K562 (cell line): ENCODE data around the gene BCAS2. TPM values are rescaled to one million over a fixed set of nuclear protein-coding genes. Genes with fewer than 3 reads are reported as not detected.

Experiments
- ATAC-seq: fragments of 200-7000 bp; cut with Tn5 transposase; 3 replicates; pipeline ENCODE4 v1.9.1; 2020; ENCODE audit warnings: moderate library complexity
- BruUV-seq: library from RNA; stranded (reverse); fragments of 400-500 nt; replicated peaks from 2 replicates; lab custom pipeline; 2021; lab: Mats Ljungman, UMichigan
- CTCF ChIA-PET: fragments of 300-600 bp; formaldehyde crosslinking; extraction: SDS; loops from one replicate; lab custom pipeline; 2021; ENCODE audit warnings: low intra/inter-chr PET ratio; lab: Yijun Ruan, JAX
- POLR2A ChIA-PET: fragments of 300-600, 350-650 bp; sonication (Branson Sonifier 250); formaldehyde crosslinking; extraction: SDS; loops from one replicate; lab custom pipeline; 2021; ENCODE audit warnings: antibody characterized with exemption, inconsistent platforms; lab: Yijun Ruan, JAX
- DNase-seq, 4 experiments: peaks; one replicate each; pipeline versions ENCODE4 v3.0.0 to v3.0.0-alpha.2; 2011 to 2018; ENCODE audit warnings: low spot score in 3 of 4, mixed read lengths in 3 of 4; ENCODE audit errors: extremely low read depth in 1 of 4
- FAIRE-seq: peaks from 2 replicates; lab custom pipeline; 2011; peaks lifted over from hg19 to GRCh38; lab: Jason Lieb, UNC
- H2AFZ ChIP-seq: 2 replicates; pipeline ENCODE4 v1.6.0; 2011; ENCODE audit warnings: low read depth, low read length, control low read depth, inconsistent platforms
- H3K27ac ChIP-seq: fragments of 200-600 bp; 3 replicates; pipeline ENCODE4 v1.8.0; 2011; ENCODE audit warnings: low read depth, mild to moderate bottlenecking, control low read depth, inconsistent platforms, low read length, moderate library complexity, mixed read lengths; ENCODE audit errors: extremely low read depth
- H3K27me3 ChIP-seq, 2 experiments: fragments of 300-600 bp in 1 of 2; 2 replicates in 1 of 2; 3 replicates in 1 of 2; pipeline versions ENCODE4 v1.6.0 to v1.8.0; 2011; ENCODE audit warnings: inconsistent platforms in 2 of 2, low read length in 2 of 2, mild to moderate bottlenecking in 1 of 2, mixed read lengths in 1 of 2, moderate library complexity in 1 of 2; ENCODE audit not compliant: control insufficient read depth in 2 of 2, insufficient read depth in 2 of 2
- H3K36me3 ChIP-seq: fragments of 300-600 bp; 3 replicates; pipeline ENCODE4 v1.8.0; 2011; ENCODE audit warnings: mild to moderate bottlenecking, low read length, inconsistent platforms; ENCODE audit not compliant: control insufficient read depth, insufficient read depth
- H3K4me1 ChIP-seq, 2 experiments: fragments of 200-600 bp in 1 of 2; replicated peaks in 1 of 2; 2 replicates in 1 of 2; 3 replicates in 1 of 2; pipeline versions ENCODE4 v1.5.1 to v1.8.0; 2011; ENCODE audit warnings: inconsistent platforms in 2 of 2, low read length in 2 of 2, mild to moderate bottlenecking in 1 of 2, mixed read lengths in 1 of 2, moderate library complexity in 1 of 2; ENCODE audit not compliant: control insufficient read depth in 2 of 2, insufficient read depth in 2 of 2
- H3K4me2 ChIP-seq: 2 replicates; pipeline ENCODE4 v1.6.1; 2011; ENCODE audit warnings: low read length, control low read depth, inconsistent platforms, mixed read lengths; ENCODE audit not compliant: insufficient read depth
- H3K4me3 ChIP-seq: fragments of 200-600 bp; sonication (generic), shearing (Covaris generic); 2 replicates; pipeline ENCODE4 v1.5.1; 2016; ENCODE audit warnings: control low read depth, inconsistent platforms
- H3K79me2 ChIP-seq: fragments of 200-600 bp; 3 replicates; pipeline ENCODE4 v1.8.0; 2011; ENCODE audit warnings: low read length, inconsistent platforms; ENCODE audit not compliant: control insufficient read depth, insufficient read depth
- H3K9ac ChIP-seq, 2 experiments: 2 replicates each; pipeline versions ENCODE4 v1.6.0 to v1.6.1; 2011; ENCODE audit warnings: low read depth in 2 of 2, low read length in 2 of 2, control low read depth in 1 of 2, inconsistent platforms in 1 of 2, mild to moderate bottlenecking in 1 of 2, mixed read lengths in 1 of 2; ENCODE audit not compliant: insufficient read depth in 1 of 2
- H3K9me1 ChIP-seq: one replicate; pipeline ENCODE4 v1.6.0; 2011; ENCODE audit warnings: inconsistent platforms, mild to moderate bottlenecking, low read length, moderate library complexity; ENCODE audit not compliant: control insufficient read depth, insufficient read depth
- H3K9me3 ChIP-seq: replicated peaks from 2 replicates; pipeline ENCODE4 v1.5.1; 2011; ENCODE audit warnings: low read depth, low read length, inconsistent platforms; ENCODE audit not compliant: control insufficient read depth, insufficient read depth
- H4K20me1 ChIP-seq: replicated peaks from 2 replicates; pipeline ENCODE4 v1.6.1; 2011; ENCODE audit warnings: low read length, inconsistent platforms, mixed read lengths; ENCODE audit not compliant: control insufficient read depth, insufficient read depth
- CTCF ChIP-seq, 3 experiments: IDR thresholded peaks in 2 of 3; conservative IDR thresholded peaks in 1 of 3; 2 replicates each; pipeline ENCODE4 v1.5.1; 2011 to 2012; ENCODE audit warnings: low read length in 3 of 3, mild to moderate bottlenecking in 3 of 3, control low read depth in 2 of 3, improper control_type of control experiment in 1 of 3, inconsistent platforms in 1 of 3, low read depth in 1 of 3, mixed read lengths in 1 of 3, moderate library complexity in 1 of 3; ENCODE audit not compliant: insufficient read depth in 2 of 3
- DNMT1 ChIP-seq: fragments of 450-650 bp; IDR thresholded peaks from 2 replicates; pipeline ENCODE4 v1.6.1; 2016; ENCODE audit warnings: antibody characterized with exemption, mild to moderate bottlenecking
- E2F1 ChIP-seq: sonication (generic); formaldehyde crosslinking; IDR thresholded peaks from 2 replicates; pipeline ENCODE4 v1.8.1; 2023; ENCODE audit warnings: mild to moderate bottlenecking, missing genetic modification reagents, moderate library complexity
- FIP1L1 ChIP-seq: fragments of 200-400 bp; formaldehyde crosslinking; IDR thresholded peaks from 2 replicates; pipeline ENCODE4 v1.6.1; 2018; ENCODE audit warnings: mild to moderate bottlenecking, low read depth, low read length; ENCODE audit not compliant: poor library complexity, severe bottlenecking
- L3MBTL2 ChIP-seq: fragments of 450-650 bp; IDR thresholded peaks from 2 replicates; pipeline ENCODE4 v1.6.1; 2016; ENCODE audit warnings: mild to moderate bottlenecking, moderate library complexity
- NR2C1 ChIP-seq, 2 experiments: fragments of 450-650 bp; IDR thresholded peaks; 2 replicates each; pipeline ENCODE4 v1.6.1; 2017; ENCODE audit warnings: mild to moderate bottlenecking in 2 of 2, antibody characterized with exemption in 1 of 2, inconsistent platforms in 1 of 2, missing compliant biosample characterization in 1 of 2, missing genetic modification characterization in 1 of 2
- NUFIP1 ChIP-seq: fragments of 450-650 bp; IDR thresholded peaks from 2 replicates; pipeline ENCODE4 v1.6.1; 2018; ENCODE audit not compliant: partially characterized antibody
- RBBP5 ChIP-seq: fragments of 200-600 bp; sonication (generic); IDR thresholded peaks from 2 replicates; pipeline ENCODE4 v1.6.1; 2012; ENCODE audit warnings: borderline replicate concordance, mild to moderate bottlenecking, low read length, control low read depth, inconsistent platforms; ENCODE audit not compliant: insufficient read depth, poor library complexity, severe bottlenecking
- ZNF232 ChIP-seq: sonication (generic); formaldehyde crosslinking; IDR thresholded peaks from 2 replicates; pipeline ENCODE4 v1.8.0; 2022; ENCODE audit warnings: mild to moderate bottlenecking, missing genetic modification reagents
- in situ Hi-C: fragments of 300-500 bp; cut with MboI; formaldehyde crosslinking; loops from 4 replicates; pipeline ENCODE4 v1.15.0; 2018; ENCODE audit warnings: inconsistent platforms, mixed read lengths
- intact Hi-C: fragments of 100-400 bp; cut with micrococcal nuclease; formaldehyde crosslinking; loops from 2 replicates; pipeline ENCODE4 v1.14.2; 2022
- polyA plus RNA-seq, 8 experiments: library from polyadenylated mRNA; depleted of rRNA in 4 of 8; stranded (reverse) in 5 of 8; unstranded in 3 of 8; fragments of >200 nt; fragmentation: Nextera tagmentation in 2 of 8; fragmentation: Illumina TruSeq in 1 of 8; extraction: Ambion mirVana in 2 of 8; extraction: Trizol in 1 of 8; gene quantifications; 2 replicates each; pipeline versions ENCODE4 v1.2.1 to v1.2.3, GENCODE V29; 2011 to 2014; ENCODE audit warnings: inconsistent platforms in 1 of 8, missing spikeins in 1 of 8
- total RNA-seq, 7 experiments: library from RNA; depleted of rRNA in 6 of 7; stranded (reverse); fragments of >200 nt in 6 of 7; fragmentation: Illumina TruSeq in 2 of 7; extraction: Trizol in 2 of 7; gene quantifications; 2 replicates each; pipeline versions ENCODE4 v1.2.1 to v1.2.3, GENCODE V29; 2011 to 2021; ENCODE audit warnings: low replicate concordance in 1 of 7
- TF ChIP-seq, protein P1 (sequence below): sonication (generic); formaldehyde crosslinking; IDR thresholded peaks from 2 replicates; pipeline ENCODE4 v1.8.0; 2022; ENCODE audit warnings: mild to moderate bottlenecking, missing genetic modification reagents
- TF ChIP-seq, protein P2 (sequence below): fragments of 450-650 bp; formaldehyde crosslinking; IDR thresholded peaks from 2 replicates; pipeline ENCODE4 v1.4.0; 2020; ENCODE audit warnings: mild to moderate bottlenecking, moderate library complexity

The BCAS2 gene
- total and polyA plus RNA-seq, 9 of the 15 experiments (the other 6 are each of a cell fraction or from before 2014, with no cell fraction given), result 59.3 to 183 (median 81.1) TPM

GRCh38 chr1:114564141-114564540 is 17.3 kb downstream of the BCAS2 start:
- H4K20me1 ChIP-seq, result no peaks in the 10 kb centered on the region
- H3K4me3 ChIP-seq, result no peak overlapping the region
- ATAC-seq, result no peak
- no peaks in the 10 kb centered on the region for H3K9me1 ChIP-seq
- H2AFZ ChIP-seq, result no peak overlapping the region
- H3K9ac ChIP-seq, result no peak overlapping the region
- no TSS peak for BruUV-seq
- no peaks in the 10 kb centered on the region for H3K9me3 ChIP-seq
- no peak for DNase-seq
- no peaks in the 10 kb centered on the region for H3K27me3 ChIP-seq
- POLR2A ChIA-PET, result interaction anchor here (0.6 to 1.3 kb wide), 4 partner anchors 10 to 226 kb away, joined by 3 to 4 read pairs (median 4); no protein-coding TSS in a partner anchor
- H3K27ac ChIP-seq, result no peak overlapping the region
- in situ Hi-C loops, result no loop called here
- no peak for FAIRE-seq
- CTCF ChIA-PET, result no interaction called here
- H3K79me2 ChIP-seq, result no peaks in the 10 kb centered on the region
- no peaks in the 10 kb centered on the region for H3K4me1 ChIP-seq
- no peak overlapping the region for H3K4me2 ChIP-seq
- peaks cover 32% of the 10 kb centered on the region for H3K36me3 ChIP-seq
- intact Hi-C loops, result no loop called here
- TF ChIP-seq CTCF (IDR thresholded peaks at IDR 0.05 in 2 of 3, conservative IDR thresholded peaks at IDR 0.05 in 1 of 3; ENCODE audit: insufficient read depth in 2 of 3, low read depth in 1 of 3, low read length in 3 of 3) (no peak), ZNF232 (CRISPR knock-in tag) (no peak), E2F1 (no peak), RBBP5 (no peak), DNMT1 (no peak), NUFIP1 (no peak), NR2C1 (IDR thresholded peaks at IDR 0.05) (no peak), NR2C1 (tag; IDR thresholded peaks at IDR 0.05) (no peak), L3MBTL2 (no peak), FIP1L1 (no peak)
- TF ChIP-seq, protein P1, sequence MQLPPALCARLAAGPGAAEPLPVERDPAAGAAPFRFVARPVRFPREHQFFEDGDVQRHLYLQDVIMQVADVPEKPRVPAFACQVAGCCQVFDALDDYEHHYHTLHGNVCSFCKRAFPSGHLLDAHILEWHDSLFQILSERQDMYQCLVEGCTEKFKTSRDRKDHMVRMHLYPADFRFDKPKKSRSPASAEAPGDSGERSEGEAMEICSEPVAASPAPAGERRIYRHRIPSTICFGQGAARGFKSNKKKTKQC (CRISPR knock-in tag), result no peak
- TF ChIP-seq, protein P2, sequence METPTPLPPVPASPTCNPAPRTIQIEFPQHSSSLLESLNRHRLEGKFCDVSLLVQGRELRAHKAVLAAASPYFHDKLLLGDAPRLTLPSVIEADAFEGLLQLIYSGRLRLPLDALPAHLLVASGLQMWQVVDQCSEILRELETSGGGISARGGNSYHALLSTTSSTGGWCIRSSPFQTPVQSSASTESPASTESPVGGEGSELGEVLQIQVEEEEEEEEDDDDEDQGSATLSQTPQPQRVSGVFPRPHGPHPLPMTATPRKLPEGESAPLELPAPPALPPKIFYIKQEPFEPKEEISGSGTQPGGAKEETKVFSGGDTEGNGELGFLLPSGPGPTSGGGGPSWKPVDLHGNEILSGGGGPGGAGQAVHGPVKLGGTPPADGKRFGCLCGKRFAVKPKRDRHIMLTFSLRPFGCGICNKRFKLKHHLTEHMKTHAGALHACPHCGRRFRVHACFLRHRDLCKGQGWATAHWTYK (CRISPR knock-in tag), result no peak
